ENCODE measurements around the gene PPP1CC. TPM values are rescaled to one million over a fixed set of nuclear protein-coding genes. Genes with fewer than 3 reads are reported as not detected.
A peak's percentile ranks its signal among the peaks of the same experiment; 100 is the strongest.

Gene PPP1CC
- total and polyA plus RNA-seq, 11 donors = 90.6 to 207 (median 140) TPM

- Histone ChIP-seq H3K27ac (peak overlapping the region in 8 of 12 donors; percentile 6 to 97 (median 92)), H3K4me1 (peaks cover 0 to 54% (median 34%) of the 10 kb centered on the region in 12 donors), H3K36me3 (no peaks in the 10 kb centered on the region), H3K4me3 (peak overlapping the region in 2 of 12 donors; percentile 98 to 99), H3K9me3 (no peaks in the 10 kb centered on the region), H3K27me3 (no peaks in the 10 kb centered on the region)
- ATAC-seq (no peak), DNase-seq (peak in 1 of 5 donors; percentile 36)
- TF ChIP-seq POLR2A (IDR thresholded peaks at IDR 0.05) (no peak), CTCF (IDR thresholded peaks at IDR 0.05) (no peak)
- intact Hi-C loops (cut with DNase I) = loop anchor here in 4 of 10 donors (5.0 to 10.0 kb wide), 7 partner anchors 47 to 287 kb away; partner anchors contain the start of genes CCDC63 (in 1 of the 4) and HVCN1 (in 1 of the 4)
- WGBS, 4 donors = 54 to 70% (median 62%) methylated on average over 4 of the region's 4 CpGs
Observed at GRCh38 chr12:110744151-110744571, 1.5 kb upstream of the PPP1CC start.

- TF ChIP-seq POLR2A (IDR thresholded peaks at IDR 0.05) = no peak
- TF ChIP-seq CTCF (IDR thresholded peaks at IDR 0.05) = no peak
- peak; percentile 37 to 74 (median 43) for DNase-seq
- Histone ChIP-seq H3K9me3 (no peaks in the 10 kb centered on the region), H3K27ac (peak overlapping the region in 11 of 12 donors; percentile 6 to 97 (median 91)), H3K4me3 (peak overlapping the region; percentile 64 to 100 (median 97)), H3K4me1 (peaks cover 0 to 59% (median 39%) of the 10 kb centered on the region in 12 donors), H3K36me3 (no peaks in the 10 kb centered on the region), H3K27me3 (no peaks in the 10 kb centered on the region)
- ATAC-seq = no peak
- intact Hi-C loops (cut with DNase I) = loop anchor here in 4 of 10 donors (1.0 to 10.0 kb wide), 8 partner anchors 46 to 286 kb away; partner anchors contain the start of genes CCDC63 (in 1 of the 4), HVCN1 (in 1 of the 4) and TCTN1 (in 1 of the 4)
- 23 to 31% (median 26%) methylated on average over 26 of the region's 26 CpGs for WGBS, 4 donors
Observed at GRCh38 chr12:110743571-110744093, 941 bp upstream of the PPP1CC start.

- ATAC-seq (peak in 3 of 4 donors; percentile 13 to 44 (median 41)), DNase-seq (peak in 2 of 5 donors; percentile 37 to 54)
- Histone ChIP-seq H3K27ac (peak overlapping the region; percentile 83 to 97 (median 94)), H3K4me3 (peak overlapping the region; percentile 64 to 100 (median 97)), H3K27me3 (no peaks in the 10 kb centered on the region), H3K36me3 (no peaks in the 10 kb centered on the region), H3K9me3 (no peaks in the 10 kb centered on the region), H3K4me1 (peaks cover 8 to 72% (median 52%) of the 10 kb centered on the region in 12 donors)
- 0 to 1% (median 0%) methylated on average over 13 to 44 of the region's 44 CpGs for WGBS, 4 donors
- intact Hi-C loops (cut with DNase I) = loop anchor here in 4 of 10 donors (5.0 to 10.0 kb wide), 7 partner anchors 45 to 285 kb away; partner anchors contain the start of genes CCDC63 (in 1 of the 4) and HVCN1 (in 1 of the 4)
- TF ChIP-seq POLR2A (IDR thresholded peaks at IDR 0.05) (no peak), CTCF (IDR thresholded peaks at IDR 0.05) (no peak)
Observed at GRCh38 chr12:110742096-110742717, 484 bp downstream of the PPP1CC start.
